ENCODE results near the gene ABHD15.
"Not testable (repeated sequence)": the region's sequence is repeated elsewhere in the genome, so short reads cannot be mapped to it uniquely, and the experiment has no call there.

ABHD15 gene

GRCh38 chr17:29563816-29564215 lies 3.0 kb downstream of the ABHD15 start:
- DNase-seq (ENCODE audit: low read depth) = no peak
- TF ChIP-seq, protein P1, sequence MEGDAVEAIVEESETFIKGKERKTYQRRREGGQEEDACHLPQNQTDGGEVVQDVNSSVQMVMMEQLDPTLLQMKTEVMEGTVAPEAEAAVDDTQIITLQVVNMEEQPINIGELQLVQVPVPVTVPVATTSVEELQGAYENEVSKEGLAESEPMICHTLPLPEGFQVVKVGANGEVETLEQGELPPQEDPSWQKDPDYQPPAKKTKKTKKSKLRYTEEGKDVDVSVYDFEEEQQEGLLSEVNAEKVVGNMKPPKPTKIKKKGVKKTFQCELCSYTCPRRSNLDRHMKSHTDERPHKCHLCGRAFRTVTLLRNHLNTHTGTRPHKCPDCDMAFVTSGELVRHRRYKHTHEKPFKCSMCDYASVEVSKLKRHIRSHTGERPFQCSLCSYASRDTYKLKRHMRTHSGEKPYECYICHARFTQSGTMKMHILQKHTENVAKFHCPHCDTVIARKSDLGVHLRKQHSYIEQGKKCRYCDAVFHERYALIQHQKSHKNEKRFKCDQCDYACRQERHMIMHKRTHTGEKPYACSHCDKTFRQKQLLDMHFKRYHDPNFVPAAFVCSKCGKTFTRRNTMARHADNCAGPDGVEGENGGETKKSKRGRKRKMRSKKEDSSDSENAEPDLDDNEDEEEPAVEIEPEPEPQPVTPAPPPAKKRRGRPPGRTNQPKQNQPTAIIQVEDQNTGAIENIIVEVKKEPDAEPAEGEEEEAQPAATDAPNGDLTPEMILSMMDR (IDR thresholded peaks at IDR 0.05; ENCODE audit: low read depth, low read length, missing control alignments) = no peak

GRCh38 chr17:29562615-29563014 lies 4.2 kb downstream of the ABHD15 start:
- DNase-seq (ENCODE audit: low read depth) = no peak
- TF ChIP-seq, protein P1 (IDR thresholded peaks at IDR 0.05; ENCODE audit: low read depth, low read length, missing control alignments) = no peak
- H3K4me3 ChIP-seq (ENCODE audit: low read depth, low read length) = no peak overlapping the region

More at GRCh38 chr17:29563816-29564215, 3.0 kb downstream of the ABHD15 start:
- no peak overlapping the region for H3K4me3 ChIP-seq (ENCODE audit: low read depth, low read length)

DNA sequence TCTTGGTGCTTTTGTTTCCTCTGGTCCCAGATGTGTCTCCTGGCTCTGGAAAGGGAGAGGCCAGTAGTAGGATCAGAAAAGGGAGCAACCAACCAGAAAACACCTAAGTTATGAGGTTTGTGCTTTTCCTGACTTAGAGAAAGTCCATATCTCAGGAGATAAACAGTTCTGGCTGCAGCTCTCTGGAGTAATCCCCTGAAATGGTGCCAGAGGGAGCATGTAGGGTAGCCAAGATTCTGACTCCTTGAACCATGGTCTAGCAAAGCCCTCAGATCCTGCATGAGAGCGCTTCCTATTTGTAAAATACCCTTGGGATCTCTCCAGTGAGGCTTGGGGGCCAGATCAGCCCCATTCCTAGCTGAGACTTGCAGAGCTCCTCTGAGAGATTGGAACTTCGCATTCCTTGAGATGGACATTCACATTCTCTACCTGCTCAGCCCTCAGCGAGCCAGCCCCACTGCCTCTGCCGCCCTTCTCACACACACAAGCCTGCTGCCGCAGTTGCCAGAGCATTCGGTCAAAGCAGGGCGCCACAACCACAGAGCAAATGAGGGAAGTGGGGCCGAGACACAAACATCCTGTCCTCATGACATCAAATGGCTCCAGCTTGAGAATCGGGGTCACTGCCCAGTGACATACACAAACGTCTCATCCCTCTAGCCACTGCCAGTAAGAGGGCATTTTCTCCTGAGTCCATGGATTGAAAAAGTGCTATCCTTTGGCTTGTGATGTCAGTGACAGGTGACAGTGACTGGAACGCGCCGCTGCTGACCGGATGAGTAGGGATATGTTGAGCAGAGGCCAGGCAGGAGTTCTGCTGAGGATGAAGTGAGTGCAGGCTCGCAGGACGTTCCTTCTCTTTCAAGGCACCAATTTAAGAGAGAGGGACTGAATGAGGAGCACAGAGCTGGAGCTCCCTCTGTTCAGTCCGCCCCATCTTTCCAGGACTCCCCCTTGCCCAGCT lies 5.0 kb downstream of the ABHD15 start:
- no peak for DNase-seq (ENCODE audit: low read depth)
- TF ChIP-seq, protein P1 (IDR thresholded peaks at IDR 0.05; ENCODE audit: low read depth, low read length, missing control alignments) = no peak
- no peak overlapping the region for H3K4me3 ChIP-seq (ENCODE audit: low read depth, low read length)

GRCh38 chr17:29560316-29560715 lies 6.5 kb downstream of the ABHD15 start:
- no peak for DNase-seq (ENCODE audit: low read depth)
- H3K4me3 ChIP-seq (ENCODE audit: low read depth, low read length) = no peak overlapping the region
- TF ChIP-seq, protein P1 (IDR thresholded peaks at IDR 0.05; ENCODE audit: low read depth, low read length, missing control alignments) = no peak

DNA sequence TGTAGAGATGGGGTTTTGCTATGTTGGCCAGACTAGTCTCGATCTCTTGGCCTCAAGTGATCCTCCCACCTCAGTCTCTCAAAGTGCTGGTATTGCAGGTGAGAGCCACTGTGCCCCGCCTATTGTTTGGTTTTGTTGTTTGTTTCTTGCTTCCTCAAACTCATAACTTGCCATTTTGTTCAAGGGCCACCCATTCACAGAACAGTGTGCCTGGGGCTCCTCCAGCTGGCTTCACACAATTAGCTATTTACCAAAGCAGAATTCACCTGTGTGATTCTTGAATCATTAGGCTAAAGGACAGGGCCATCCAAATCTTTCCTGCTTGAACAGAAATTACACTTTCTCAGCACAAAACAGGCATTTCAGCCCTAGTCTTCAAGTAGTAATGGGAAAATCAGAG lies 7.2 kb downstream of the ABHD15 start:
- no peak overlapping the region for H3K4me3 ChIP-seq (ENCODE audit: low read depth, low read length)
- TF ChIP-seq, protein P1 (IDR thresholded peaks at IDR 0.05; ENCODE audit: low read depth, low read length, missing control alignments) = no peak
- no peak for DNase-seq (ENCODE audit: low read depth)

GRCh38 chr17:29558139-29558538 lies 8.7 kb downstream of the ABHD15 start:
- DNase-seq (ENCODE audit: low read depth); H3K4me3 ChIP-seq (ENCODE audit: low read depth, low read length): not testable (repeated sequence)

DNA sequence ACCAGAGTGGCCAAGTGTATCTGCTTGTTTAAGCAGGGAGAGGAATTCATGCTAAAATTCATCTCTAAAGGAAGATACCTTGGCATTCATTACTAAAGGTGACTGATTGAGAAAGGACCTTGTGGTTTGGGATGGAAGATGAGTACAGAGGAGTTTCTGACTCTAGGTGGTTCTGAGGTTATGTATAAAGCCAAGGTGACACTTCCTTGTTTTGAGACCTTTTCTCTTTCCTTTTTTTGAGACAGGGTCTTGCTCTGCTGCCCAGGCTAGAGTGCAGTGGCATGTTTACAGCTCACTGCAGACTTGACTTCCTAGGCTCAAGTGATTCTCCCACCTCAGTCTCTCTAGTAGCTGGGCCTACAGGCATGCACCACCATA lies 9.1 kb downstream of the ABHD15 start:
- DNase-seq (ENCODE audit: low read depth) = no peak
- TF ChIP-seq, protein P1 (IDR thresholded peaks at IDR 0.05; ENCODE audit: low read depth, low read length, missing control alignments) = no peak
- no peak overlapping the region for H3K4me3 ChIP-seq (ENCODE audit: low read depth, low read length)
